Hepatocyte (in vitro differentiated cells): ENCODE measurements around the gene ITPR2.
"Not testable (repeated sequence)": the region's sequence is repeated elsewhere in the genome, so short reads cannot be mapped to it uniquely, and the experiment has no call there.

Experiments used
- CTCF ChIP-seq: fragments of 200-600 bp; sonication (generic); IDR thresholded peaks from 2 replicates; pipeline ENCODE4 v1.5.1; 2016; ENCODE audit warnings: antibody characterized with exemption, mild to moderate bottlenecking; ENCODE audit not compliant: poor library complexity
- EZH2 ChIP-seq: fragments of 200-600 bp; sonication (generic); IDR thresholded peaks from 2 replicates; pipeline ENCODE4 v1.6.1; 2016; ENCODE audit warnings: antibody characterized with exemption, mild to moderate bottlenecking, borderline replicate concordance

GRCh38 chr12:26604813-26605212, 228.2 kb downstream of the ITPR2 start:
- TF ChIP-seq CTCF, EZH2: not testable (repeated sequence)
